GM12891 (cell line): ENCODE measurements around the gene LPIN1.

Source experiments
- POLR2A ChIP-seq: IDR thresholded peaks from 2 replicates; pipeline ENCODE4 v1.6.1; 2011; ENCODE audit warnings: low read depth, low read length, control low read depth
- POLR2AphosphoS5 ChIP-seq: IDR thresholded peaks from 2 replicates; pipeline ENCODE4 v1.6.1; 2011; ENCODE audit warnings: low read depth, low read length, control low read depth
- POU2F2 ChIP-seq: IDR thresholded peaks from 2 replicates; pipeline ENCODE4 v1.6.1; 2011; ENCODE audit warnings: low read depth, mild to moderate bottlenecking, control low read depth, low read length, moderate library complexity
- SPI1 ChIP-seq: IDR thresholded peaks from 2 replicates; pipeline ENCODE4 v1.6.1; 2011; ENCODE audit warnings: low read depth, low read length, control low read depth
- TAF1 ChIP-seq: IDR thresholded peaks from 2 replicates; pipeline ENCODE4 v1.6.1; 2011; ENCODE audit warnings: low read depth, low read length, control low read depth

GRCh38 chr2:11837875-11838734, 91.7 kb downstream of the LPIN1 start:
- no peak for TF ChIP-seq POLR2AphosphoS5
- TF ChIP-seq SPI1, result no peak
- no peak for TF ChIP-seq TAF1
- TF ChIP-seq POLR2A, result no peak
- TF ChIP-seq POU2F2, result no peak
